H1 (cell line): Measurements from ENCODE around the gene CDKN2B-AS1. TPM values are rescaled to one million over a fixed set of nuclear protein-coding genes. Genes with fewer than 3 reads are reported as not detected.

Experiments used
- CTCF ChIA-PET: fragments of 300-600 bp; sonication (Branson Sonifier 250); formaldehyde crosslinking; loops from one replicate; lab custom pipeline; 2021; ENCODE audit not compliant: partially characterized antibody; lab: Charles Lee
- POLR2A ChIA-PET: fragments of 300-600 bp; sonication (Branson Sonifier 250); formaldehyde crosslinking; loops from one replicate; lab custom pipeline; 2021; ENCODE audit warnings: inconsistent platforms; ENCODE audit not compliant: partially characterized antibody; lab: Charles Lee
- DNase-seq, 2 experiments: peaks; one replicate each; pipeline versions ENCODE4 v3.0.0 to v3.0.0-alpha.2; 2010 to 2022; ENCODE audit warnings: low spot score in 2 of 2, low read depth in 1 of 2, mixed read lengths in 1 of 2
- FAIRE-seq: peaks from 2 replicates; lab custom pipeline; 2011; peaks lifted over from hg19 to GRCh38; lab: Jason Lieb, UNC
- H2AFZ ChIP-seq: 2 replicates; pipeline ENCODE4 v1.8.1; 2012; ENCODE audit warnings: low read length, inconsistent platforms
- H2AK5ac ChIP-seq: 2 replicates; pipeline ENCODE4 v1.6.1; 2013; ENCODE audit warnings: low read depth, low read length
- H2BK120ac ChIP-seq: replicated peaks from 2 replicates; pipeline ENCODE3; 2013; ENCODE audit warnings: low read depth, low read length, inconsistent platforms
- H2BK12ac ChIP-seq: 2 replicates; pipeline ENCODE4 v1.6.1; 2013; ENCODE audit warnings: low read depth, low read length
- H2BK15ac ChIP-seq: 2 replicates; pipeline ENCODE4 v1.6.1; 2013; ENCODE audit warnings: low read length
- H2BK20ac ChIP-seq: 2 replicates; pipeline ENCODE4 v1.6.1; 2013; ENCODE audit warnings: low read length
- H2BK5ac ChIP-seq: 2 replicates; pipeline ENCODE4 v1.6.1; 2013; ENCODE audit warnings: low read depth, low read length
- H3K14ac ChIP-seq: 2 replicates; pipeline ENCODE4 v1.6.1; 2013; ENCODE audit warnings: inconsistent platforms; ENCODE audit not compliant: insufficient read length
- H3K18ac ChIP-seq: 2 replicates; pipeline ENCODE4 v1.6.1; 2013; ENCODE audit warnings: low read length; ENCODE audit errors: extremely low read depth
- H3K23ac ChIP-seq: 2 replicates; pipeline ENCODE4 v1.6.1; 2013; ENCODE audit warnings: inconsistent platforms; ENCODE audit not compliant: insufficient read length
- H3K23me2 ChIP-seq: 2 replicates; pipeline ENCODE4 v1.6.1; 2013; ENCODE audit warnings: low read depth, low read length
- H3K27ac ChIP-seq: 2 replicates; pipeline ENCODE4 v1.6.1; 2011; ENCODE audit warnings: low read depth, low read length, inconsistent platforms
- H3K27me3 ChIP-seq, 4 experiments: replicated peaks in 1 of 4; 1 replicate in 1 of 4; 2 replicates in 3 of 4; pipeline versions ENCODE4 v1.6.1 to v1.8.1; 2011 to 2013; ENCODE audit warnings: low read length in 3 of 4, mild to moderate bottlenecking in 3 of 4, inconsistent platforms in 2 of 4, mixed read lengths in 2 of 4, moderate library complexity in 1 of 4; ENCODE audit not compliant: control insufficient read depth in 3 of 4, insufficient read depth in 3 of 4; ENCODE audit errors: extremely low read depth in 1 of 4
- H3K36me3 ChIP-seq, 4 experiments: 2 replicates each; pipeline versions ENCODE4 v1.6.1 to v1.8.1; 2011 to 2013; ENCODE audit warnings: mild to moderate bottlenecking in 4 of 4, low read length in 3 of 4, moderate library complexity in 2 of 4, control low read depth in 1 of 4, inconsistent platforms in 1 of 4; ENCODE audit not compliant: insufficient read depth in 4 of 4, control insufficient read depth in 2 of 4
- H3K4ac ChIP-seq: replicated peaks from 2 replicates; pipeline ENCODE3; 2013; ENCODE audit warnings: low read length, low read depth, mixed read lengths, inconsistent platforms; ENCODE audit not compliant: insufficient read length
- H3K4me1 ChIP-seq, 4 experiments: replicated peaks in 1 of 4; 1 replicate in 1 of 4; 2 replicates in 3 of 4; pipeline versions ENCODE4 v1.6.1 to v1.8.1; 2011 to 2013; ENCODE audit warnings: low read length in 3 of 4, inconsistent platforms in 2 of 4, mixed read lengths in 1 of 4; ENCODE audit not compliant: insufficient read depth in 4 of 4, control insufficient read depth in 3 of 4
- H3K4me2 ChIP-seq, 2 experiments: 2 replicates each; pipeline versions ENCODE4 v1.6.1 to v1.8.1; 2011 to 2013; ENCODE audit warnings: low read depth in 2 of 2, low read length in 2 of 2, control low read depth in 1 of 2, inconsistent platforms in 1 of 2, mild to moderate bottlenecking in 1 of 2; ENCODE audit not compliant: insufficient read depth in 1 of 2
- H3K4me3 ChIP-seq, 4 experiments: fragments of 200-600, 300-600 bp in 1 of 4; sonication (generic), shearing (Covaris generic), sonication (Bioruptor Twin) in 1 of 4; 2 replicates each; pipeline versions ENCODE4 v1.5.1 to v1.8.1; 2011 to 2016; ENCODE audit warnings: low read length in 4 of 4, low read depth in 3 of 4, control low read depth in 2 of 4, inconsistent platforms in 2 of 4, mild to moderate bottlenecking in 2 of 4, mixed read lengths in 1 of 4, moderate library complexity in 1 of 4; ENCODE audit not compliant: insufficient read depth in 2 of 4; ENCODE audit errors: extremely low read depth in 1 of 4
- H3K56ac ChIP-seq: replicated peaks from 2 replicates; pipeline ENCODE3; 2013; ENCODE audit warnings: low read depth, mild to moderate bottlenecking, mixed read lengths, low read length, inconsistent platforms; ENCODE audit not compliant: insufficient read length
- H3K79me1 ChIP-seq: 2 replicates; pipeline ENCODE4 v1.6.1; 2013; ENCODE audit warnings: low read depth, low read length, control low read depth
- H3K79me2 ChIP-seq, 2 experiments: 2 replicates each; pipeline versions ENCODE4 v1.6.1 to v1.8.1; 2012 to 2013; ENCODE audit warnings: low read length in 2 of 2, mild to moderate bottlenecking in 2 of 2, inconsistent platforms in 1 of 2; ENCODE audit not compliant: insufficient read depth in 2 of 2, control insufficient read depth in 1 of 2
- H3K9ac ChIP-seq, 4 experiments: replicated peaks in 1 of 4; 1 replicate in 1 of 4; 2 replicates in 3 of 4; pipeline versions ENCODE4 v1.6.1 to v1.8.1; 2011 to 2013; ENCODE audit warnings: low read depth in 3 of 4, low read length in 3 of 4, control low read depth in 2 of 4, mild to moderate bottlenecking in 2 of 4, moderate library complexity in 2 of 4, inconsistent platforms in 1 of 4; ENCODE audit errors: extremely low read depth in 1 of 4
- H3K9me3 ChIP-seq, 2 experiments: 2 replicates each; pipeline versions ENCODE4 v1.6.1 to v1.8.1; 2012 to 2013; ENCODE audit warnings: mild to moderate bottlenecking in 2 of 2, moderate library complexity in 2 of 2, control low read depth in 1 of 2, inconsistent platforms in 1 of 2, low read depth in 1 of 2, low read length in 1 of 2, mixed read lengths in 1 of 2; ENCODE audit not compliant: insufficient read depth in 2 of 2
- H4K20me1 ChIP-seq, 2 experiments: replicated peaks in 1 of 2; 2 replicates each; pipeline versions ENCODE3 to v1.8.1; 2011 to 2013; ENCODE audit warnings: inconsistent platforms in 2 of 2, low read length in 2 of 2, mild to moderate bottlenecking in 1 of 2; ENCODE audit not compliant: insufficient read depth in 2 of 2, control insufficient read depth in 1 of 2
- H4K5ac ChIP-seq: 2 replicates; pipeline ENCODE4 v1.6.1; 2013; ENCODE audit warnings: low read length, low read depth, mixed read lengths, inconsistent platforms; ENCODE audit not compliant: insufficient read length
- H4K8ac ChIP-seq: 2 replicates; pipeline ENCODE4 v1.8.0; 2013; ENCODE audit warnings: mild to moderate bottlenecking, moderate library complexity, low read length, inconsistent platforms; ENCODE audit not compliant: insufficient read depth; ENCODE audit errors: extremely low read depth
- H4K91ac ChIP-seq: replicated peaks from 2 replicates; pipeline ENCODE3; 2013; ENCODE audit warnings: low read length, mixed read lengths, inconsistent platforms; ENCODE audit not compliant: insufficient read length
- CBX5 ChIP-seq: fragments of 300-800, 300-1000 bp; sonication (generic); IDR thresholded peaks from 2 replicates; pipeline ENCODE4 v1.7.1; 2016; ENCODE audit warnings: antibody characterized with exemption, low read length, low read depth
- CREB1 ChIP-seq: IDR thresholded peaks from 2 replicates; pipeline ENCODE4 v1.6.1; 2012; ENCODE audit warnings: inconsistent platforms
- EGR1 ChIP-seq: IDR thresholded peaks from 2 replicates; pipeline ENCODE4 v1.6.1; 2011; ENCODE audit warnings: low read depth, low read length, borderline replicate concordance
- GABPA ChIP-seq: IDR thresholded peaks from 2 replicates; pipeline ENCODE4 v1.6.1; 2011; ENCODE audit warnings: mild to moderate bottlenecking, low read length, moderate library complexity, borderline replicate concordance; ENCODE audit not compliant: insufficient read depth
- JUN ChIP-seq: IDR thresholded peaks from 2 replicates; pipeline ENCODE4 v1.6.1; 2011; ENCODE audit warnings: low read depth, mild to moderate bottlenecking, improper control_type of control experiment, low read length
- KDM4A ChIP-seq: IDR thresholded peaks from one replicate; pipeline ENCODE4 v1.7.1; 2012; ENCODE audit warnings: low read depth, mild to moderate bottlenecking, moderate library complexity, low read length, inconsistent platforms; ENCODE audit not compliant: severe bottlenecking
- NANOG ChIP-seq: IDR thresholded peaks from 2 replicates; pipeline ENCODE4 v1.6.1; 2011; ENCODE audit warnings: low read length, low read depth, mild to moderate bottlenecking, inconsistent platforms; ENCODE audit not compliant: insufficient read depth, poor library complexity, severe bottlenecking
- RAD21 ChIP-seq, 2 experiments: IDR thresholded peaks in 1 of 2; conservative IDR thresholded peaks in 1 of 2; 2 replicates each; pipeline ENCODE4 v1.6.1; 2011; ENCODE audit warnings: low read depth in 2 of 2, low read length in 2 of 2, improper control_type of control experiment in 1 of 2, inconsistent platforms in 1 of 2, mild to moderate bottlenecking in 1 of 2, moderate library complexity in 1 of 2
- RBBP5 ChIP-seq: IDR thresholded peaks from 2 replicates; pipeline ENCODE4 v1.7.1; 2012; ENCODE audit warnings: low read depth, mild to moderate bottlenecking, inconsistent platforms, low read length, moderate library complexity, borderline replicate concordance
- SP1 ChIP-seq: IDR thresholded peaks from 2 replicates; pipeline ENCODE4 v1.6.1; 2011; ENCODE audit warnings: low read depth, low read length
- SUZ12 ChIP-seq: fragments of 200-600 bp; sonication (generic); IDR thresholded peaks from 2 replicates; pipeline ENCODE4 v1.6.1; 2012; ENCODE audit warnings: mild to moderate bottlenecking, inconsistent platforms, low read length, moderate library complexity, mixed read lengths
- TCF12 ChIP-seq: IDR thresholded peaks from 2 replicates; pipeline ENCODE4 v1.6.1; 2011; ENCODE audit warnings: low read depth, mild to moderate bottlenecking, low read length
- TEAD4 ChIP-seq: IDR thresholded peaks from 2 replicates; pipeline ENCODE4 v1.6.1; 2012; ENCODE audit warnings: low read depth, low read length, inconsistent platforms, mixed read lengths
- polyA plus RNA-seq, 7 experiments: library from polyadenylated mRNA; depleted of rRNA in 3 of 7; stranded (reverse) in 5 of 7; unstranded in 2 of 7; fragments of >200 nt in 5 of 7; fragments of 200-250 nt in 2 of 7; gene quantifications; 1 replicate in 5 of 7; 2 replicates in 1 of 7; 4 replicates in 1 of 7; pipeline versions ENCODE4 v1.2.1 to v1.2.3, GENCODE V29; 2011 to 2013; ENCODE audit warnings: missing spikeins in 2 of 7, mixed read lengths in 2 of 7
- total RNA-seq: library from RNA; stranded (reverse); fragmentation: NEBNext Ultra II Directional; extraction: Animal tissue kit (Norgen Biotek cat#: 25700); gene quantifications from 2 replicates; pipeline ENCODE4 v1.2.1, GENCODE V29; 2021
- TF ChIP-seq, protein P1 (sequence below): IDR thresholded peaks from 2 replicates; pipeline ENCODE4 v1.6.1; 2012; ENCODE audit warnings: low read length, inconsistent platforms

CDKN2B-AS1 gene
- total and polyA plus RNA-seq, 2 of the 8 experiments (the other 6 are each of a cell fraction or from before 2014, with no cell fraction given), result not detected

DNA sequence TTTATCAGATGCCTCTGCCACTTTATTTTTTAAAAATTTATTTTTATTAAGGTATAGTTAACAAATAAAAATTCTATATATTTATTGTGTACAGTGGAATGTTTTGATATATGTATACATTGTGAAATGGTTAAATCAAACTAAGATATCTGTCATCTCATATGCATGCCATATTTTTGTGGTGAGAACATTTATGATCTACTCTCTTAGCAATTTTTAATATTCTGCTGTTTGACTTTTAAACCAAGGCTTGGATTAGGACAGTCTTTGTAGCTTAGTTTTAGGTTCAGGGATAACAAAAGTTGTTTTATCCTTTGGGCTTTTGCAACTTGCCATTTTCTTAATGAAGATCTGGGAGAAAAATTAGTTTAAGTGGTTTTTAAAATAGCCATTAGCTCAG is 60.5 kb downstream of the CDKN2B-AS1 start:
- no peak overlapping the region for H4K8ac ChIP-seq
- H3K14ac ChIP-seq, result no peak overlapping the region
- ChIA-PET POLR2A (no interaction called here), CTCF (interaction anchor here (1.0 to 3.3 kb wide), 2 partner anchors 14 to 46 kb away, joined by 3 to 18 read pairs; partner anchors contain the start of gene CDKN2B)
- H3K79me2 ChIP-seq, result no peaks in the 10 kb centered on the region
- H3K23me2 ChIP-seq, result no peaks in the 10 kb centered on the region
- H3K56ac ChIP-seq, result no peak overlapping the region
- H3K27me3 ChIP-seq, result no peaks in the 10 kb centered on the region
- H4K20me1 ChIP-seq, result no peaks in the 10 kb centered on the region
- no peak overlapping the region for H3K23ac ChIP-seq
- no peaks in the 10 kb centered on the region for H3K36me3 ChIP-seq
- no peak overlapping the region for H3K4ac ChIP-seq
- H3K4me2 ChIP-seq, result no peak overlapping the region
- H2BK15ac ChIP-seq, result no peak overlapping the region
- no peak overlapping the region for H4K91ac ChIP-seq
- H3K4me1 ChIP-seq, result no peaks in the 10 kb centered on the region
- no peaks in the 10 kb centered on the region for H3K79me1 ChIP-seq
- DNase-seq (no peak), FAIRE-seq (no peak)
- H3K27ac ChIP-seq, result no peak overlapping the region
- H2AK5ac ChIP-seq, result no peak overlapping the region
- no peak overlapping the region for H2BK120ac ChIP-seq
- H2BK20ac ChIP-seq, result no peak overlapping the region
- H3K4me3 ChIP-seq, result no peak overlapping the region
- H2BK5ac ChIP-seq, result no peak overlapping the region
- no peak overlapping the region for H2BK12ac ChIP-seq
- H3K18ac ChIP-seq, result no peak overlapping the region
- H3K9ac ChIP-seq, result no peak overlapping the region
- no peaks in the 10 kb centered on the region for H3K9me3 ChIP-seq
- H2AFZ ChIP-seq, result no peak overlapping the region
- H4K5ac ChIP-seq, result no peak overlapping the region
- TF ChIP-seq TEAD4 (no peak), SUZ12 (no peak), EGR1 (no peak), RAD21 (IDR thresholded peaks at IDR 0.05 in 1 of 2, conservative IDR thresholded peaks at IDR 0.05 in 1 of 2; ENCODE audit: low read depth in 2 of 2, low read length in 2 of 2) (no peak), NANOG (no peak), GABPA (no peak), TCF12 (no peak), SP1 (no peak), CBX5 (no peak), CREB1 (no peak), KDM4A (no peak), JUN (no peak), RBBP5 (no peak)
- TF ChIP-seq, protein P1, sequence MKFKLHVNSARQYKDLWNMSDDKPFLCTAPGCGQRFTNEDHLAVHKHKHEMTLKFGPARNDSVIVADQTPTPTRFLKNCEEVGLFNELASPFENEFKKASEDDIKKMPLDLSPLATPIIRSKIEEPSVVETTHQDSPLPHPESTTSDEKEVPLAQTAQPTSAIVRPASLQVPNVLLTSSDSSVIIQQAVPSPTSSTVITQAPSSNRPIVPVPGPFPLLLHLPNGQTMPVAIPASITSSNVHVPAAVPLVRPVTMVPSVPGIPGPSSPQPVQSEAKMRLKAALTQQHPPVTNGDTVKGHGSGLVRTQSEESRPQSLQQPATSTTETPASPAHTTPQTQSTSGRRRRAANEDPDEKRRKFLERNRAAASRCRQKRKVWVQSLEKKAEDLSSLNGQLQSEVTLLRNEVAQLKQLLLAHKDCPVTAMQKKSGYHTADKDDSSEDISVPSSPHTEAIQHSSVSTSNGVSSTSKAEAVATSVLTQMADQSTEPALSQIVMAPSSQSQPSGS, result no peak
